Umbilical cord (tissue), 2 donors: ENCODE measurements around the gene ATRIP. TPM values are rescaled to one million over a fixed set of nuclear protein-coding genes. Genes with fewer than 3 reads are reported as not detected.
"Not testable (repeated sequence)": the region's sequence is repeated elsewhere in the genome, so short reads cannot be mapped to it uniquely, and the experiment has no call there.

Experiments
- DNase-seq: peaks from one replicate; pipeline ENCODE4 v3.0.0-alpha.2; 2015; ENCODE audit warnings: low spot score
- total RNA-seq: library from RNA; depleted of rRNA; stranded (reverse); fragments of >200 nt; gene quantifications from one replicate; pipeline ENCODE4 v1.2.3, GENCODE V29; 2014; ENCODE audit warnings: low replicate concordance; ENCODE audit not compliant: insufficient read depth

The ATRIP gene
- total RNA-seq, 1 donor from 2014 or later: 9.4 TPM

DNA sequence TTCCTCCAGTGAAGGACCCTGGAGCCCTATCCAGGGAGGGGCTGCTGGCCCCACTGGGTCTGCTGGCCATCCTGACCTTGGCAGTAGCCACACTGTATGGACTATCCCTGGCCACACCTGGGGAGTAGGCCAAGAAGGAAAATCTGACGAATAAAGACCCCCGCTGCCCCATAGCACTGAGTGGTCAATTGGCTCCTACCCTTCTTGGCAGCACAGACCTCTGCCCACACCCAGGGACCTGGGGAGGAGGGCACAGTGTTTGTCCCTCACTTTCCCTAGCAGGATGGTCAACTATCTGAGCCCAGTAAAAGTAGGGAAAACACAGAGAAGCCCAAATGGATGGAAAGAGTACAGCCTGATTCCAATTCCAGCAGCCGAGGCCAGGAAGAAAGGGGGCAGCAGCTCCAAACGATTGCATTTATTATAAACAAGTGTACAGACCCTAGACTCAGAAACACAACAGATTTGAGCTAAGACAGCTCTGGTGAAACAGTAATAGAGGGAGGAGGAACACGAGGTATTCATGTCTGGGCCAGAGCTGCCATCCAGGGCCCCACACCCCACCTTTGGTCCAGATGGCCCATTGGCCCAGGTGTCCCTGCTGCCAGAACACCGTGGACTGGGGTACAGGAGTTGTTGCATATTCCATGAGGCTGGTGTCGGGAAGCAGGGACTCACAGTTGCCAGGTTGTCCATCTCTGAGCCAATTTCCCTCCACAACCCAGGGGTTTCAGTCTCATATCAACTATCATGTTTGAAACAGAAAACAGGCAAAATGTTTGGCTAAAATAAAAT lies 21.1 kb downstream of the ATRIP start:
- no peak for DNase-seq

DNA sequence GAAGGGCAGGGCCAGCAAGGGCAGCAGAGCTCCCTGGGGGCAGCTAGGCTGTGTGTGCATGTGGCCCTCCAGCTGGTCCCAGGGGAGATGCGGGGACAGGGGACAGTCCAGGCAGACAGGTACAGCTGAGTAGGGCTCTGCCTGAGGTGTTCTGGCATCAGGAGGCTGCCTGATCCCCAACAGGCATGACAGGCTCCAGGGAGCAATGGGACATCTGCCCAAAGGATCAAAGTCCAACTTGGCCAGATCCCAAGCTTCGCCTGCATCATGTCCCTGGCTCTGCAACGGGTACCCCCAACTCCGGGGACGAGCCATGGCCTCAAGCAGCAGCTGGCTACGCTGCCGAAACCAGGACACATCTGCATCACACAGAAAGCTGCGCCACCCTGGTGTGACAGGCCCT lies 21.8 kb downstream of the ATRIP start:
- no peak for DNase-seq

DNA sequence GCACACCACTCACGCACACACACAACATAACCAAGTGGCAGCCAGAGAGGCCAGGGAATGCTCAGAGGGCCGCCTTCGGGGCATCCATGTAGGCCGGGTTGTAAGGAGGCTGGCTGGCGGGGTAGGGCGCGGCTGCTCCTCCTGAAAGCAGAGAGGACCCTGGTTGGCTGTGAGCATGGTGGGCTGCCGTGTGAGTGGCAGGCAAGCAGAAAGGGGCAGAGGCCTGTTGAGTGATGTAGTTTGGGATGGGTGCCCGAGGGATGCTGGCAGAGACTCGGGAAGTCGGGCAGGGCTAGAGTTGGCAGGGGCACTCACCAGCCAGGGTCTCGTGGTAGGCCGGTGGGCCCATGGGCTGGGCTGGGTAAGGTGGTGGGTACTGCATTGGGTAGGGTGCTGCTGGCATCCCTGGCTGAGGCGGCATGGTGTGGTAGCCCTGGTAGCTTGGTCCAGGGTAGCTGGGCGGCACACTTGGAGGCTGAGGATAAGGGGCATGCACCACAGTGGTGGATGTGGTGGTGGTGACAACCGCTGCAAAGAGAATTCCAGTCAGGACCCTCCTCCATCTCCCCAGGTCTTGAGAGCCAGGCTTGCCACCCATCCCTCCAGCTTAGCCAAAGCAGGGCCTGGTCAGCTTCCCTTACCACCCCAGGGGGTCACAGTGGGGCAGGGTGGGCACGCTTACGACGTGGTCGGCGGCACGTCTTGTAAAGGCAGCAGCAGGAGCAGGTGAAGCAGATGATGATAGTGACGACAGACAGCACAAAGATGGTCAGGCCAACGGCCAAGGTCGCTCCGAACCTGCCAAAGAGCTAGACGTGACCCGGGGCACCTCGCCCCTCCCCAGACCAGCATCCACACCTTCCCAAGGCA lies 22.7 kb downstream of the ATRIP start:
- DNase-seq: no peak

DNA sequence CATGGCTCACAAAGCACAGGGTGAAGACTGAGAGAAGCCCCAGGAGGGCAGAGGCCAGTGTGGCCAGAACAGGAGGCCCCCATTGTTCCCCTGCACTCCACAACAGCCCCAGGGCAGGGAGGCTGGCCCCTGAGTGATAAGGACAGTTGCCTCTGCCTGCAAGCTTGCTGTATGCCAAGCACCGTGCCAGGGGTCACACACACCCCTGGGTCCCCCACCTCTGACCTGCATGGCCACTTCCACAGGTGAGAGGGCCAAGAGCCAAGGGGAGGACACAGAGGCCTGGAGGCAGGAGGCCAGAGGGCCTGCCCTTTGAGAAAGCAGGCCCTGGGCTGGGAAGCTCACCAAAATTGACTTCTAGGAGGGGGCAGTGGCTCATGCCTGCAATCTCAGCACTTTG lies 23.7 kb downstream of the ATRIP start:
- DNase-seq: no peak

DNA sequence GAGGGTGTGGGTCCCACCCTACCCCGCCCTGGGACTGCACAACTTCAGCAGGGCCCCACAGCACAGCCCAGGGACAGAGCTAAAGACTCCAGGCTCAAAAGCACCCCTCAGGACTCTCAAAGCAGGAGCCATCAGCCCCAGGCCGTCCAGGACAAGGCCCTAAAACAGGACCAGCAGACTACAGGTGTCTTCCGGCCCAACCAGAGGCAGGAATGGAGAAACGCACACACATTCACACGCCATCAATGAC lies 26.1 kb downstream of the ATRIP start:
- no peak for DNase-seq

DNA sequence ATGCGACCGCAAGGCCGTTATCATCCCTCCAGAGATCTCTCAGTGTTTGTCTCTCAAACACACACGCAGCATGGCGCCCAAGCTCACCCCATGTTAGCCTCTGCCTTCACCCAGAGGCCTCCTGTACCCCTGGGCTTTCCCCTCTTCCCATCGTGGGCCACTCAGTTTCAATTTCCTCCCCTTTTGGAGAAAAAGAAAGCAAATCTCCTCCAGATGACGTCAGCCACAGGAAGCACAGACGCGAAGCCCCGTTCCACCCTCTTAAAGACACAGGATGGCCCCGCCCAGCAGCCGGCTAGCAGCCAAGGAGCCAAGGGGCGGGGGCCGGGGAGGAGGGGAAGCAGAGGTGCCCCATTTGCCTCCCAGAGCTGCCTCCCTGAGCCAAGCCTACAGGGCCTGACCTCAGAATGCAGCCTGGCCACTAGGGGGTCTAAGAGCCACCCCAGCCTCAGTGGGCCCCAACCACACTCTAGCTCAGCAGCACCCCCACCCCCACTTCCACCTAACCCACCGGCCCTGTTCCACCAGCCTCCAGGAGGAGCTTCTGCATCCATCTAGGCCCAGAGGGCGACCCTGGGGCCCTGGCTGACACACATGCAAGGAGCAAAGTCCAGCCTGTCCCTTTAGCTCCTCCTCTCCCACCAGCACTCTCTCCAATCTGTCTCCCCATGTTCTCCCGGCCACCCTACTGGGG lies 26.5 kb downstream of the ATRIP start:
- peak; percentile 98 for DNase-seq

DNA sequence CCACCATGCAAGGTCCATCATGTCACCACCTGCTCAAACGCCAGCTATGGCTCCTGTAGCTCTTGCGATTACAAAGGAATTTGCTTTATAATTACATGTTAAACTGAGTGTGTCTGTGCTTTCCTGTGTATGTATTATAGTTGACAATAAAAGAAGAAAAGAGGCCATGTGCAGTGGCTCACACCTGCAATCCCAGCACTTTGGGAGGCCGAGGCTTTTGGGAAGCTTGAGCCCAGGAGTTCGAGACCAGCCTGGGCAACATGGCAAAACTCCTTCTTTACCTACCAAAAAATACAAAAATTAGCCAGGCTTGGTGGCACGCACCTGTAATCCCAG lies 27.0 kb downstream of the ATRIP start:
- no peak for DNase-seq

DNA sequence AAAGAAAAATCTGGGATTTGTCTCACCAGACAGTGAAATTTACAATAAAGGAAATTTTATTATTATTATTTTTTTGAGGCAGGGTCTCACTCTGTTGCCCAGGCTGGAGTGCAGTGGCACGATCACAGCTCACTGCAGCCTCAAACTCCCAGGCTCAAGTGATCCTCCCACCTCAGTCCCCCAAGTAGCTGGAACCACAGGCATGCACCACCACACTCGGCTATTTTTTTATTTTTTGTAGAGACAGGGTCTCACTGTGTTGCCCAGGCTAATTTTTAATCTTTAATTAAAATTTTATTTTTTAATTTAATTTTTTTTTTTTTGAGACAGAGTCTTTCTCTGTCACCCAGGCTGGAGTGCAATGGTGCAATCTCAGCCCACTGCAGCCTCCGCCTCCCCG lies 27.5 kb downstream of the ATRIP start:
- not testable (repeated sequence) for DNase-seq

DNA sequence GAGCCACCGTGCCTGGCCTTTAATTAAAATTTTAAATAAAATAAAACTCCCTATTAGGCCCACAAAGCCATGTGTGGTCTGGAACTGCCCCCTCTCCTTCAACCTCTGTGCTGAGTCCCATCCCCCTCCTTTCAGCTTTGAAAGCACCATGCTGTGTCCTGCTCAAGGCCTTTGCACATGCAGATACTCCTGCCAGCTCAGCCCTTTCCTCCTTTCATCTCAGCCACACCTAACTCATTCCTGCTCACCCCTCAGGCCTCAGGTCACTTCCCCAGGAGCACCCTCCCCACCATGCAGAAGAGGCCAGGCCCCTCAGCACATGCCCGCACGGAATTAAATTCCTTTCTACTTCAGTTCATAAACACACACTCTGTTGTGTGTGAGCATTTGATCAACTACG lies 28.1 kb downstream of the ATRIP start:
- no peak for DNase-seq

DNA sequence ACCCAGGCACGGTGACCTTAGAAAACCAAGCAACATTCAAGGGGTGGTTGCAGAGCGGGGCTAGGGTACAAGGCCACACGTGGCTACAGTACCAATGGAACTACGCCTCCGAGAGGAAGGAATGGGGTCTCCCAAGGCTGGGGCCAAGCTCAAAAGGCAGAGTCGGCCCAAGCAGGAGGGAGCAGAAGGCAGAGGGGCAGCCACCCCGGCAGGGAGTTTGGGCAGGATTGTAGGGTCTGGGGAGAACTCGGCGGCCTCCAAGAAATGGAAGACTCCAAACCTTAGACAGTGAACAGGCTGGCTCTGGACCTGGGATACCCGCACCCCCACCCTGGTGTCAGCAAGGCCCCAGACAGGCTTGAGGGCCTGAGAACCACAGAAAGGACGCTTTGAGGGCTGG lies 28.7 kb downstream of the ATRIP start:
- DNase-seq: no peak

DNA sequence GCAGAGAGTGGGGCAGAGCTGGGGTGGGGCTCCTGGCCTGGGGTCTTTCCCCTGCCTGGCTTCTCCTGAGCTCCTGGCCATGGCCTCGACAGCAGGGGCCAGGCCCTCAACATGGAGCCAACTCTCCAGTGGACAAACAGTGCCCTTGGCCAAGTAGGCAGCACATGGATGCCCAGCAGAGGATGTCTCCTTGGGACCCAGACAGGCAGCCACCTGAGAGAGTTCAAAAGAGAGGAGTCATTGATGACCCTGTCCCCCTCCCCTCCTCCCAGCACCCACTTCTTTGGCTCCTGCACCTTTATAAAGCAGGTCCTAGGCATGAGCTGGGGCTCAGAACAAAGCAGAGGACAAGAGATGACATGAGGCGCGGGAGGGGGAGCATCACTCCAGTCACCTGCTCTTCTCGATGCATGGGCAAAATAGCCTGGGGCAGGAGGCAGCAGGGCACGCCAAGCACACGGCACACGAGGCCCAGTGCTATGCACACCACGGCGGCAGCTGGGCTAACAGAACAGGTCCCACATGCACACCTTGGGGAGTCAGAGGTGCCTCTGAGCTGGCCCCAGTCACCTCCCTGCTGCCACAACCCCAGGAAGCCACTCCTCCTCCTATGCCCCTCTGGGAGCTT lies 30.0 kb downstream of the ATRIP start:
- no peak for DNase-seq

DNA sequence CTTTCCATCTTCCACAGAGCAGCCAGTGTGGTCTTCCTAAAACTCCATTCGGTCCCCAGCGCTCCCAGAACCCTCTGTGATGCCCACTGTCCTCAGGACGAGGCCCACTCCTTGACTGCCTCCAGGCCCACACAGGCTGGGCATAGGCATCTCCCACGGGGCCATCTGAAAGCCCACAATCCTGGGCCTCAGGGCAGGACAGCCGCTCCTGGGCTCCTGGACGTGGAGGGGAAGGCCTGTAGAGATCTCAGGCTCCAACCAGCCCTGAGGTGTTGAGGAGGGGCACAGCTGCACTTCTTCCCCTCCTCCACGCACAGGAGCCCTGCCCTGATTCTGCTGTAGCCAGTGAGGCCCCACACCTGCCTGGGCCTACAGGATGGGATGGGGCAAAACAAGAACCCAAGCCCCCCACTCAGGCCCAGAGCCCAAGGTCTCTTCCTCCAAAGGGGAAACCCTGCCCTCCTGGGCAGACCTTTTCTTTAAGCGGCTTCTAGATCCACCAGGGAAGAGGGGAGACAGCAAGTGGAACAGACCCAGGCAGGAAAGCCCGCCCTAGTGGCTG lies 31.5 kb downstream of the ATRIP start:
- DNase-seq: no peak

DNA sequence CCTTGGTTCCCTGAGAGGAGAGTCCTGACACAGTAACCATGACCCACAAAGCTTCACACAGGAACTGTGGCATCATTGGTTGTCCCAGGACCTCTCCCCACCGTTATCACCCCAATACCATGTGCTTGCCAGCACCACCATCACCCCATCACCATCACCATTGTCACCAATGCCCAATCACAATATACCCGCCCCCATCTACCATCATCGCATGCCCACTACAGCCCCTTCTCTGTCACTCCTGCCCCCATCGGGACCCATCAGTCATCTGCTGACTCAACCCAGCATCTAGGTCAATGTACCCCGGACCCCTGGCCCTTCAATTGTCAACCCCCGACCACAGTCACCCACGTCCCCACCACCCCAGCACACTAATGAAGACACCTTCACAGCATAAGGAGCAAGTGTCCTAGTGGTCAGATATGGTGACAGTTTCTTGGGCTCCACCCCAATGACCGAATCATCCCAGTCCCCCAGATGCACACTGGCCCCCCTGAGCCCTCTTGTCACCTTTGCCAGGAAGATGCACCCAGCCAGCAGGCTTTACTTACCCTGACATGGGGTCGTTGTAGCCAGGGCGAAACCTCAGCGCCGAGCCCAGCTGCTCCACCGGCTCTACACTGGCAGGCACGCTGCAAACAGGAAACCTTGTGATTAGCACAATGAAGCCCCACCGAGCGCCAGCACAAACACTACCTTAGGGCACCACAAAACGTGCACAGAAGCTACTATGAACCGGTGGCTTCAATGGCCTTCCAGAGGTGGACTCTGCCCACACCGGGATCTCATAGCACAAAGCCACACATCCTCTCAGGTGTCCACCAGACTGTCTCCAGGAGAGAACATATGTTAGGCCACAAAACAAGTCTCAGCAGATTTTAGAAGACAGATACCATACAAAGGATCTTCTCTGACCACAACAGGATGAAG lies 32.4 kb downstream of the ATRIP start:
- no peak for DNase-seq

DNA sequence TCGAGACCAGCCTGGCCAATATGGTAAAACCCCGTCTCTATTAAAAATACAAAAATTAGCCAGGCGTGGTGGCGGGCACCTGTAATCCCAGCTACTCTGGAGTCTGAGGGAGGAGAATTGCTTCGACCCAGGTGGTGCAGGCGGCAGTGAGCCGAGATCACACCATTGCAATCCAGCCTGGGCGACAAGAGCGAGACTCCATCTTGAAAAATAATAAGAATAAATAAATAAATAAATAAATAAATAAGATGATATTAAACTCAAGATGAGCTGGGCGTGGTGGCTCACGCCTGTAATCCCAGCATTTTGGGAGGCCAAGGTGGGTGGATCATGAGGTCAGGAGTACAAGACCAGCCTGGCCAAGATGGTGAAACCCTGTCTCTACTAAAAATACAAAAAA lies 34.4 kb downstream of the ATRIP start:
- not testable (repeated sequence) for DNase-seq

DNA sequence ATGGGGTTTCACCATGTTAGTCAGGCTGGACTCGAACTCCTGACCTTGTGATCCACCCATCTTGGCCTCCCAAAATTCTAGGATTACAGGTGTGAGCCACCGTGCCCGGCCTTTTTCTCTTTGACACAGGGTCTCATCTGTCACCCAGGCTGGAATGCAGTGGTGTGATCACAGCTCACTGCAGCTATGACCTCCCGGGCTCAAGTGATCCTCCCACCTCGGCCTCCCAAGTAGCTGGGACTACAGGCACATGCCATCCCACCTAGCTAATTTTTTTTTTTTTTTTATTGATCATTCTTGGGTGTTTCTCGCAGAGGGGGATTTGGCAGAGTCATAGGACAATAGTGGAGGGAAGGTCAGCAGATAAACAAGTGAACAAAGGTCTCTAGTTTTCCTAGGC lies 36.3 kb downstream of the ATRIP start:
- not testable (repeated sequence) for DNase-seq

DNA sequence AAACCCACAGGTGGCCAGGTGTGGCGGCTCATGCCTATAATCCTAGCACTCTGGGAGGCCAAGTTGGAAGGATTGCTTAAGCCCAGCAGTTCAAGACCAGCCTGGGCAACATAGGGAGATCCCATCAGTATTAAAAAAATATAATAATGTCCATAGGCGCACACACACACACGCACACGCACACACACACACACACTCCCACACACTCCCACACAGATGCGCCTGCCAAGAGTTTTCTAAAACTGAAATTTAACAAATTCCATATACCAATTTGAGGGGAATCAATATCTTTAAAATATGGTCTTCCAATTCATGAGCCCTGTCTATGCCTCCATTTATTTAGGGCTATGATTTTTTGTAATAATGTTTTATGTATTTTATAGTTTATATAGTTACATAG lies 40.4 kb downstream of the ATRIP start:
- no peak for DNase-seq

DNA sequence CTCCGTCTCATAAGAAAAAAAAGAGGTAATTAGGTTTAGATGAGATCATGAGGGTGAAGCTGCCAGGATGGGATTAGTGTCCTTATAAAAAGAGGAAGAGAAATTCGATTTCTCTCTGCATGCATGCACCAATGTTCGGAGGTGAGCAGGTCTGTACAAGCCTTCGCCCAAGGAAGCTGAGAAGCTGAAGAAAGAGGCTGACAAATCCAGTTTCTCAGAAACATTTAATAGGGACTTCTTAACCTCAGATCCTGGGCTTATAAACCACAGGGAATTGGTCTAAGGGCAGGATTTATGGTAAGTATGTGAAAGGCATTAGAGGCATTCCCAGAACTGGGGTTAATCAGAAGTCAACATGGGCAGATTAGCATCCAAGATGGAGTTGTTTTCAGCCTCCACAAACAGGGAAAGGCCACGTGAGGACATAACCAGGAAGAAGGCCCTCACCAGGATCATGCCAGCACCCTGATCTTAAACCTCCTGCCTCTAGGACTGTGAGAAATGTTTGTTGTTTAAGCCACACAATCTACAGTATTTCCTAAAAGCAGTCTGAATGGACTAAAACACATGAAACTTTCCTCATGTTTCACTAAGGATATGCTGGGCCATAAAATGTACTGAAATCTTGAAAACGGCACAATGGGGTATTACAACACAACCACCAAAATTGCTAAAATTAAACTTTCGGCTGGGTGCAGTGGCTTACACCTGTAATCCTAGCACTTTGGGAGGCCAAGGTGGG lies 46.1 kb downstream of the ATRIP start:
- peak; percentile 90 for DNase-seq

DNA sequence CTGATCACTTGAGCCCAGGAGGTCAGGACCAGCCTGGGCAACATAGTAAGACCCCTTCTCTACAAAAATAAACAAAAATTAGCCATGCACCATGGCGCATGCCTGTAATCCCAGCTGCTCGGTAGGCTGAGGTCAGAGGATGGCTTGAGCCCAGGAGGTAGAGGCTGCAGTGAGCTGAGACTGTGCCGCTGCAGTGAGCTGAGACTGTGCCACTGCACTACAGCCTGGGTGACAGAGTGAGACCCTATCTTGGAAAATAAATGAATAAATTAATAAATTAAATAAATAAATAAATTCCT lies 46.6 kb downstream of the ATRIP start:
- DNase-seq: no peak

DNA sequence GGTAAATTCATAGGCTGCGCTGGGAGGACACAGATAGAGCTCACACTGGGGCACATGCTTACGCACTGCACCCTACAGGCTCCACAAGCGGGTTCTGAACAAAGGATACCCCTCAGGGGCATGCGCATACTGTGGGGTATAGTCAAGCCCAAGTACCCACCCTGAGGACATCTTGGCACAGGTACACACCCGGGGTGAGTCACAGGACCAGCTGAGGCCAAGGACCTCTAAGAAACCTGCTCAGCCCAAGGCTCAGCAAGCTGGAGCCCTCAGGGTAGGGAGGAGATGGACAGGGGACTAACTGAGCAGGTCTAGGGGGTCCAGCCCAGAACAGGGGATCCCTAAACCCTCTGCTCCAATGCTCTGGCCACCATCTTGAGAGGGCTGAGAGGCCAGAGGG lies 54.1 kb downstream of the ATRIP start:
- no peak for DNase-seq

DNA sequence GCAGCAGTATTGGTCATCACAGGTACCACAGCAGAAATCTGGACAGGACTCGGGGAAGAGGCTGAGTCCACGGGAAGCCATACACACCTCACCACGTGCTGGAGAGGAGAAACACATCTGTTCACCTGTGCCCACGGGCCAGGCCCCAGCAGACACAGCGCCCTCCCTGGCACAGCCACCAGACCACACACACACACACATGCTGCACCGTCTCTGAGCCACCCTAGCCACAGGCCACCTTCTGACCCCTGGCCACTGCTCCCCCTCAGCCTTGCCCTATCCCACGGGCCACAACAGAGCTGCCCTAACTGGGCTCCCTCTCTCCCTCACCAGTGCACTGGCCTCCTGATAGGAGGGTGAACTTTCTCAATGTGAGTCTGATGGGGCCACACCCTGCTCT lies 54.7 kb downstream of the ATRIP start:
- no peak for DNase-seq
